Measurements from ENCODE around the gene HOXA9.

DNA sequence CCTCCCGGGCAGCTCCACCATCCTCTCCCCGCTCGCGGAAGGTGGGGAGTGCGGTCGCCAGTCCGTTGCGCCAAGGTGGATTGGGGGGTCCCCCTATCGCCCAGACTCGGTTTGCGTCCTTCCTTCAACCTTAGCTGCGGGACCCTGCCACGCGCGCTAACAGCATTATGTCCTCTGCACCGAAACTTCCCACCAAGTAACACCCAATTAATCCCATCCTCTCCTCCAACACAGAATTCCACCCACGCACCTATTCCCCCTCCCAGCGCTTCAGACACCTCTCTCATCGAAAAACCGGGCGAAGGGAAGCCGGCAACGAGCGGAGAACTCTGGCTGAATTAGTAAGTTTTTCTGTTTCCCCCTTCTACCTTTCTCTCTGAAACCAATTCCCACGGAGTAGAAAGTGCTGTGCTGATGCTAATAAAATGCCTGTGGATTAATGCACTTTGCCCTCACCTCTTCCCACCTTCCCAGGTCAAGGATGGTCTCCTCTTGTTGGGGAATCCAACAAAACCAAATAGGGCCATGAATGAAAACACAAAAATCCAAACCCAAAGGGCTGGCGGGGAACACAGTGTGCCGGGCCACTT, 13.9 kb downstream of the HOXA9 start:
- TF ChIP-seq, protein P1, sequence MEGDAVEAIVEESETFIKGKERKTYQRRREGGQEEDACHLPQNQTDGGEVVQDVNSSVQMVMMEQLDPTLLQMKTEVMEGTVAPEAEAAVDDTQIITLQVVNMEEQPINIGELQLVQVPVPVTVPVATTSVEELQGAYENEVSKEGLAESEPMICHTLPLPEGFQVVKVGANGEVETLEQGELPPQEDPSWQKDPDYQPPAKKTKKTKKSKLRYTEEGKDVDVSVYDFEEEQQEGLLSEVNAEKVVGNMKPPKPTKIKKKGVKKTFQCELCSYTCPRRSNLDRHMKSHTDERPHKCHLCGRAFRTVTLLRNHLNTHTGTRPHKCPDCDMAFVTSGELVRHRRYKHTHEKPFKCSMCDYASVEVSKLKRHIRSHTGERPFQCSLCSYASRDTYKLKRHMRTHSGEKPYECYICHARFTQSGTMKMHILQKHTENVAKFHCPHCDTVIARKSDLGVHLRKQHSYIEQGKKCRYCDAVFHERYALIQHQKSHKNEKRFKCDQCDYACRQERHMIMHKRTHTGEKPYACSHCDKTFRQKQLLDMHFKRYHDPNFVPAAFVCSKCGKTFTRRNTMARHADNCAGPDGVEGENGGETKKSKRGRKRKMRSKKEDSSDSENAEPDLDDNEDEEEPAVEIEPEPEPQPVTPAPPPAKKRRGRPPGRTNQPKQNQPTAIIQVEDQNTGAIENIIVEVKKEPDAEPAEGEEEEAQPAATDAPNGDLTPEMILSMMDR (IDR thresholded peaks at IDR 0.05): no peak
- no peak for TF ChIP-seq POLR2A (IDR thresholded peaks at IDR 0.05)
- TF ChIP-seq EP300 (IDR thresholded peaks at IDR 0.05): no peak
